ENCODE data around the gene SLC13A3. TPM values are rescaled to one million over a fixed set of nuclear protein-coding genes. Genes with fewer than 3 reads are reported as not detected.

The SLC13A3 gene
- total RNA-seq, 2 donors from 2014 or later, result 0.37 to 1.5 TPM

DNA sequence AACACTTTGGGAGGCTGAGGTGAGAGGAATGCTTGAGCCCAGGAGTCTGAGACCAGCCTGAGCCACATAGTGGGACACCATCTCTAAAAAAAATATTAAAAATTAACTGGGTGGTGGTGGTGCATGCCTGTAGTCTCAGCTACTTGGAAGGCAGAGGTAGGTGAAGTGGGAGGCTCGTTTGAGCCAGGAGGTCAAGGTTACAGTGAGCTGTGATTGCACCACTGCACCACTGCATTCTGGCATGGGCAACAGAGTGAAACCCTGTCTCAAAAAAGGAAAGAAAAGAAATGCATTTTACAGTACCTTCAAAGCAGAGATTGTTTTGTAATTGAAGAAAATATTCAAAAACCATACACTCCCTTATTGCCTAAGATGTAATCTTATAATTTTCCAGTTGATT is 107.3 kb downstream of the SLC13A3 start:
- Histone ChIP-seq H3K27me3 (no peaks in the 10 kb centered on the region), H3K27ac (no peak overlapping the region), H3K36me3 (no peaks in the 10 kb centered on the region), H3K4me1 (no peaks in the 10 kb centered on the region), H3K9me3 (no peaks in the 10 kb centered on the region), H3K4me3 (no peak overlapping the region)
- no peak for DNase-seq (ENCODE audit: low spot score)
- TF ChIP-seq, protein P1, sequence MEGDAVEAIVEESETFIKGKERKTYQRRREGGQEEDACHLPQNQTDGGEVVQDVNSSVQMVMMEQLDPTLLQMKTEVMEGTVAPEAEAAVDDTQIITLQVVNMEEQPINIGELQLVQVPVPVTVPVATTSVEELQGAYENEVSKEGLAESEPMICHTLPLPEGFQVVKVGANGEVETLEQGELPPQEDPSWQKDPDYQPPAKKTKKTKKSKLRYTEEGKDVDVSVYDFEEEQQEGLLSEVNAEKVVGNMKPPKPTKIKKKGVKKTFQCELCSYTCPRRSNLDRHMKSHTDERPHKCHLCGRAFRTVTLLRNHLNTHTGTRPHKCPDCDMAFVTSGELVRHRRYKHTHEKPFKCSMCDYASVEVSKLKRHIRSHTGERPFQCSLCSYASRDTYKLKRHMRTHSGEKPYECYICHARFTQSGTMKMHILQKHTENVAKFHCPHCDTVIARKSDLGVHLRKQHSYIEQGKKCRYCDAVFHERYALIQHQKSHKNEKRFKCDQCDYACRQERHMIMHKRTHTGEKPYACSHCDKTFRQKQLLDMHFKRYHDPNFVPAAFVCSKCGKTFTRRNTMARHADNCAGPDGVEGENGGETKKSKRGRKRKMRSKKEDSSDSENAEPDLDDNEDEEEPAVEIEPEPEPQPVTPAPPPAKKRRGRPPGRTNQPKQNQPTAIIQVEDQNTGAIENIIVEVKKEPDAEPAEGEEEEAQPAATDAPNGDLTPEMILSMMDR (IDR thresholded peaks at IDR 0.05), result no peak

DNA sequence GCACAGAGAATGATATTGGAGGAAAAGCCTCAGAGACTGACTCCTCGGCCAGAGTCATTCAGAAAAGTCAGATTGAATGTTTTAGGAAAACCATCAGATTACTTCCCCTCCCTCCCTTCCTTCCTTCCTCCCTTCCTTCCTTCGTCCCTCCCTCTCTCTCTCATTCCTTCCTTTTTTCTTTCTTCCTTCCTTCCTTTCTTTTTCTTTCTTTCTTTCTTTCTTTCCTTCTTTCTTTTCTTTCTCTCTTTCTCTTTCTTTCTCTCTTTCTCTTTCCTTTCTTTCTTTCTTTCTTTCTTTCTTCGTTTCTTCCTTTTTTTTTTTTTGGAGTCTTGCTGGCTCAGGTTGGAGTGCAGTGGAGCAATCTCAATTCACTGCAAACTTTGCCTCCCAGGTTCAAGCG is 108.2 kb downstream of the SLC13A3 start:
- no peak for DNase-seq (ENCODE audit: low spot score)
- H3K36me3 ChIP-seq, result no peaks in the 10 kb centered on the region
- no peaks in the 10 kb centered on the region for H3K9me3 ChIP-seq
- H3K27ac ChIP-seq, result no peak overlapping the region
- H3K4me3 ChIP-seq, result no peak overlapping the region
- H3K27me3 ChIP-seq, result no peaks in the 10 kb centered on the region
- TF ChIP-seq, protein P1 (IDR thresholded peaks at IDR 0.05), result no peak
- H3K4me1 ChIP-seq, result no peaks in the 10 kb centered on the region

DNA sequence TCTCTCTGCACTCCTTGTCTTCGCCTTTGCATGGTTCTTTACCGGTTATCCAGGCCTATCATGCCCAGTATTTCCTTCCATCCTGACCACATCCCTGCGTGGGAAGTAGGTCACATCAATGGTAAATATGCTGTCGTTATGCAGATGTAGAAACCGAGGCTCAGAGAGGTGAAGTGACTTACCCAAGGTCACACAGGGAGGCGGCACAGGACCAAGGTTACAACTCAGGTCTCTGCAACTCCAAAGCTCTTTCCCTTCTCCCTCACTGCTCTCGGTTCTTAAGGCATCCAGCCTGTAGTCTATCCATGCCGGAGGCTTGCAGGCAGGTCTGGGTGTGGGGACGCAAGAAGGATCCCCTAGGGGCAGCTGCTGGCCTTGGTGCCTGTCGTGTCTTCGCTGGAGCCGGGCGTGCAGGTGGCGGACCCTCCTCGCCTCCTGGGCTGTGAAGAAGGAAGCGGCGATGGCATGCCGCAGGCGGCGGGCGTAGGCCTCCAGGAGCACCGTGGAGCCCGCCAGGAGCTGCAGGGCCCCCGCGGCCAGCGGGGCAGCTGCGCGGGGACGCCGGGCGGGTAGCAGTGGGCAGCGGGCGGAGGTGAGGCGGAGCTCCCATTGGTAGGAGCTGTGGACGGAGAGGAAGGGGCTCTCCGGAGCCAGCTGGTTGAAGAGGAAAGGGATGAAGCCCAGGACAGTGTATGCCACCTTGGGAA is 109.9 kb downstream of the SLC13A3 start:
- no peak overlapping the region for H3K4me3 ChIP-seq
- no peaks in the 10 kb centered on the region for H3K4me1 ChIP-seq
- no peaks in the 10 kb centered on the region for H3K9me3 ChIP-seq
- no peaks in the 10 kb centered on the region for H3K36me3 ChIP-seq
- H3K27ac ChIP-seq, result no peak overlapping the region
- H3K27me3 ChIP-seq, result no peaks in the 10 kb centered on the region
- DNase-seq (ENCODE audit: low spot score), result no peak
- TF ChIP-seq, protein P1 (IDR thresholded peaks at IDR 0.05), result no peak

DNA sequence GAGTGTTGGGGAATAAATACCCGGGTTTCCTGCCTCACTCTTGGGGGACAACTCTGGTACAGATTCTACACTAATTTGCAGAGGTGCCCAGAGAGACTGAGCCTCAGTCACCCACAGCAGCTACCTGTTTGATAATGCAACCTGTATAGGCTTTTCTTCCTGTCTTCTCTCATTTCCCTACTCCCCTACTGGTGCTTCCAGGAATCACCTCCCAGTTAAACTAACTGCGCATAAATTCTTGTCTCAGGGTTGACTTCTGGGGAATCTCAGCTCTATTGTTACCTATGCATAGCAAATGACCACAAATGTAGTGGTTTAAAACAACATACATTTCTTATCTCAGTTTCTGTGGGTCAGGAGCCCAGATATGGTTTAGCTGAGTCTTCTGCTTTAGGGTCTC is 112.1 kb downstream of the SLC13A3 start:
- Histone ChIP-seq H3K4me3 (no peak overlapping the region), H3K27ac (no peak overlapping the region), H3K27me3 (no peaks in the 10 kb centered on the region), H3K9me3 (no peaks in the 10 kb centered on the region), H3K4me1 (no peaks in the 10 kb centered on the region), H3K36me3 (no peaks in the 10 kb centered on the region)
- TF ChIP-seq, protein P1 (IDR thresholded peaks at IDR 0.05), result no peak
- no peak for DNase-seq (ENCODE audit: low spot score)

DNA sequence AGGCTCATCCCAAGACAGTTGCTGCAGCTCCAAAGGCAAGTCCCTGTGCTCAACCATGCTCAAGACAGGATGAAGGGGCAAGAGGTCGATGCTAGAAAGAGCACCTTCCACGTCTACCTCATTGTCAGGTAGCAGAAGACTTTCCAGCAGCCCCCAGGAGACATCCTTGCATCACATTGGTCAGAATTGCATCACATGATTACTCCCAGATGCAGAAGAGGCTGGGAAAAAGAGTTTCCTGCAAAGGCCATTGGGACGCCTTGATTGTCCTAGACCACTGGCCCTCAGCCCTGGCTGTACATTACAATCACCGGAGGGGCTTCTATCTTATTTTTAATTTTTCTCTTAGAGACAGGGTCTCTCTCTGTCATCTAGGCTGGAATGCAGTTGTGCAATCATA is 120.6 kb downstream of the SLC13A3 start:
- TF ChIP-seq, protein P1 (IDR thresholded peaks at IDR 0.05), result no peak

More for the DNA sequence above, 120.6 kb downstream of the SLC13A3 start:
- Histone ChIP-seq H3K27ac (no peak overlapping the region), H3K36me3 (no peaks in the 10 kb centered on the region), H3K4me3 (no peak overlapping the region), H3K9me3 (no peaks in the 10 kb centered on the region), H3K27me3 (no peaks in the 10 kb centered on the region), H3K4me1 (no peaks in the 10 kb centered on the region)
- no peak for DNase-seq (ENCODE audit: low spot score)
